ENCODE measurements around the gene ERCC3. TPM values are rescaled to one million over a fixed set of nuclear protein-coding genes. Genes with fewer than 3 reads are reported as not detected.

ERCC3 gene
- total and polyA plus RNA-seq, 8 donors, result 16.5 to 103 (median 34.5) TPM

DNA sequence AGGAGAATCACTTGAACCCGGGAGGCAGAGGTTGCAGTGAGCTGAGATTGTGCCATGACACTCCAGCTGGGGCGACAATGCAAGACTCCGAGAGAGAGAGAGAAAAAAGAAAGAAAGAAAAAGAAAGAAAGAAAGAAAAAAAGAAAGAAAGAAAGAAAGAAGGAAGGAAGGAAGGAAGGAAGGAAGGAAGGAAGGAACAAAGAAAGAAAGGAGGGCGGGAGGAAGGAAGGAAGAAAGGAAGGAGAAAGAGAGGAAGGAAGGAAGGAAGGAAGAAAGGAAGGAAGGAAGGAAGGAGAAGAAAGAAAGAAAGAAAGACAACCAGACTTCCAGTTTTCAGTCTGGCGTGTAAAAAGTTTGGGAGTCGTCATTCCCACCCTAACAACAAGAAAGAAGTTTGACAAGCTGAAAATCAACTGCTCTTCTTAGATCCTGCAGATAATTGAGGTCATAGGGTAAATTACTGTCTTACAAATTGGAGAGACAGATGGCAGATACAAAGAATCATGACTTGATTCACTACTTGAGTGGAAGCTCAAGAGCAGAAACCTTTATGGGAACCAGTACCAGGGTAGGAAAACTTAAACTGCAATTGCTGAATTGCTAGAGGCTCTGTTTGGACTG lies 58.8 kb downstream of the ERCC3 start:
- 87 to 90% (median 89%) methylated on average over 6 of the region's 6 CpGs for WGBS, 5 donors
- no peak overlapping the region for H3K4me3 ChIP-seq
- DNase-seq, result no peak
- peaks cover 0 to 13% (median 6%) of the 10 kb centered on the region in 4 donors for H3K9me3 ChIP-seq
- no peaks in the 10 kb centered on the region for H3K4me1 ChIP-seq
- H3K27me3 ChIP-seq, result no peaks in the 10 kb centered on the region
- TF ChIP-seq POLR2AphosphoS5 (IDR thresholded peaks at IDR 0.05) (no peak), POLR2A (IDR thresholded peaks at IDR 0.05) (no peak), EP300 (IDR thresholded peaks at IDR 0.05) (no peak)
- TF ChIP-seq, protein P1, sequence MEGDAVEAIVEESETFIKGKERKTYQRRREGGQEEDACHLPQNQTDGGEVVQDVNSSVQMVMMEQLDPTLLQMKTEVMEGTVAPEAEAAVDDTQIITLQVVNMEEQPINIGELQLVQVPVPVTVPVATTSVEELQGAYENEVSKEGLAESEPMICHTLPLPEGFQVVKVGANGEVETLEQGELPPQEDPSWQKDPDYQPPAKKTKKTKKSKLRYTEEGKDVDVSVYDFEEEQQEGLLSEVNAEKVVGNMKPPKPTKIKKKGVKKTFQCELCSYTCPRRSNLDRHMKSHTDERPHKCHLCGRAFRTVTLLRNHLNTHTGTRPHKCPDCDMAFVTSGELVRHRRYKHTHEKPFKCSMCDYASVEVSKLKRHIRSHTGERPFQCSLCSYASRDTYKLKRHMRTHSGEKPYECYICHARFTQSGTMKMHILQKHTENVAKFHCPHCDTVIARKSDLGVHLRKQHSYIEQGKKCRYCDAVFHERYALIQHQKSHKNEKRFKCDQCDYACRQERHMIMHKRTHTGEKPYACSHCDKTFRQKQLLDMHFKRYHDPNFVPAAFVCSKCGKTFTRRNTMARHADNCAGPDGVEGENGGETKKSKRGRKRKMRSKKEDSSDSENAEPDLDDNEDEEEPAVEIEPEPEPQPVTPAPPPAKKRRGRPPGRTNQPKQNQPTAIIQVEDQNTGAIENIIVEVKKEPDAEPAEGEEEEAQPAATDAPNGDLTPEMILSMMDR (IDR thresholded peaks at IDR 0.05), result no peak
- H3K36me3 ChIP-seq, result no peaks in the 10 kb centered on the region
- intact Hi-C loops (cut with DNase I; ENCODE audit: low total_unique reads), result no loop called here
- H3K27ac ChIP-seq, result no peak overlapping the region

GRCh38 chr2:127233710-127234109 lies 60.2 kb downstream of the ERCC3 start:
- 89 to 96% (median 93%) methylated on average over 8 of the region's 8 CpGs for WGBS, 5 donors
- H3K27me3 ChIP-seq, result no peaks in the 10 kb centered on the region
- no peak for DNase-seq
- intact Hi-C loops (cut with DNase I; ENCODE audit: low total_unique reads), result no loop called here
- H3K27ac ChIP-seq, result no peak overlapping the region
- TF ChIP-seq POLR2A (IDR thresholded peaks at IDR 0.05) (no peak), POLR2AphosphoS5 (IDR thresholded peaks at IDR 0.05) (no peak), EP300 (IDR thresholded peaks at IDR 0.05) (no peak)
- TF ChIP-seq, protein P1 (IDR thresholded peaks at IDR 0.05), result no peak
- no peaks in the 10 kb centered on the region for H3K4me1 ChIP-seq
- peaks cover 0 to 12% (median 5%) of the 10 kb centered on the region in 4 donors for H3K9me3 ChIP-seq
- H3K4me3 ChIP-seq, result no peak overlapping the region
- H3K36me3 ChIP-seq, result no peaks in the 10 kb centered on the region

GRCh38 chr2:127231130-127231865 lies 62.6 kb downstream of the ERCC3 start:
- Histone ChIP-seq H3K27me3 (no peaks in the 10 kb centered on the region), H3K4me1 (peaks cover 3 to 11% (median 6%) of the 10 kb centered on the region in 4 donors), H3K27ac (no peak overlapping the region), H3K9me3 (peaks cover 0 to 7% (median 5%) of the 10 kb centered on the region in 4 donors), H3K36me3 (no peaks in the 10 kb centered on the region), H3K4me3 (no peak overlapping the region)
- WGBS, 5 donors, result 70 to 72% (median 71%) methylated on average over 6 of the region's 6 CpGs
- intact Hi-C loops (cut with DNase I; ENCODE audit: low total_unique reads), result no loop called here
- peak in 1 of 2 donors; percentile 46 for DNase-seq
- no peak for TF ChIP-seq POLR2A (IDR thresholded peaks at IDR 0.05)
- TF ChIP-seq POLR2AphosphoS5 (IDR thresholded peaks at IDR 0.05), result no peak
- TF ChIP-seq, protein P1 (IDR thresholded peaks at IDR 0.05), result no peak
- no peak for TF ChIP-seq EP300 (IDR thresholded peaks at IDR 0.05)

- Histone ChIP-seq H3K27ac (no peak overlapping the region), H3K9me3 (peaks cover 0 to 7% (median 5%) of the 10 kb centered on the region in 4 donors), H3K4me1 (peaks cover 7 to 22% (median 10%) of the 10 kb centered on the region in 4 donors), H3K27me3 (peaks cover 0 to 5% (median 0%) of the 10 kb centered on the region in 3 donors), H3K4me3 (no peak overlapping the region), H3K36me3 (no peaks in the 10 kb centered on the region)
- TF ChIP-seq EP300 (IDR thresholded peaks at IDR 0.05) (no peak), POLR2A (IDR thresholded peaks at IDR 0.05) (no peak)
- TF ChIP-seq, protein P1 (IDR thresholded peaks at IDR 0.05), result no peak
- intact Hi-C loops (cut with DNase I; ENCODE audit: low total_unique reads), result no loop called here
- 91 to 98% (median 97%) methylated on average over 4 of the region's 4 CpGs for WGBS, 5 donors
- DNase-seq, result no peak
Measured at GRCh38 chr2:127229555-127229954, 64.4 kb downstream of the ERCC3 start.

Measured in stomach (tissue), 9 donors.